HT1080 (cell line): ENCODE results near the gene ST6GALNAC5. TPM values are rescaled to one million over a fixed set of nuclear protein-coding genes. Genes with fewer than 3 reads are reported as not detected.

Source experiments
- DNase-seq: peaks from one replicate; pipeline ENCODE4 v3.0.0-alpha.2; 2015; ENCODE audit warnings: low read depth
- small RNA-seq: library from RNA; depleted of rRNA; stranded (forward); fragments of <200 nt; gene quantifications from one replicate; pipeline ENCODE3, GENCODE V24; 2014
- total RNA-seq: library from RNA; depleted of rRNA; stranded (reverse); fragments of >200 nt; shearing (Covaris generic); gene quantifications from 2 replicates; pipeline ENCODE4 v1.2.3, GENCODE V29; 2014

ST6GALNAC5 gene
- total RNA-seq, 1 experiment from 2014 or later = 6.7 TPM

DNA sequence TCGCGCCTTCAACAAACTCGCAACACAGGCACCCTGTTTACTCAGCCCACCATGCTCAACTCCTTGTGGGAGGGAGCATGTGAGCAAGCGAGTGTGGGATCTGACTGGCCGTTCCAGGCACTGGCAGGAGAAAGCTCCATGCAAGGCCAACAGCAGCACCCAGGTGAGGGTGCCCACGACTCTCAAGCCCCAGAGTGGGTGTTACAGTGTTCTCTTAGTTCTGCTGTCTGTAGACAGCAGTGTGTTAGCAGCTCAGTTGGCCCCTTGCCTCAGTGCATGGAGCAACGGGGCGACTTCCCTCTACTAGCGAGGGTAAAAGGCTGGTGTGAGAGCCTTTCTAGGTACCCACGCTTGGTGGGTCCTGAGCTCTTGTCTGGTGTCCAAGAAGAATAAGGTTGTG is 237.4 kb downstream of the ST6GALNAC5 start:
- no peak for DNase-seq

Small RNA genes within 50 kb of the gene (small RNA-seq; reads per million reads assigned to genes)
- gene MIR7156 = not detected
